Endothelial cell (in vitro differentiated cells): Measurements from ENCODE around the gene TMIE. TPM values are rescaled to one million over a fixed set of nuclear protein-coding genes. Genes with fewer than 3 reads are reported as not detected.

Experiments
- DNase-seq: peaks from one replicate; pipeline ENCODE4 v3.0.0; 2021; ENCODE audit warnings: low spot score
- H3K27ac Mint-ChIP-seq: one replicate; pipeline ENCODE4 v1.8.0; 2021; ENCODE audit warnings: mixed read lengths, inconsistent platforms; ENCODE audit not compliant: unreplicated experiment
- H3K27me3 Mint-ChIP-seq: one replicate; pipeline ENCODE4 v1.8.0; 2021; ENCODE audit warnings: mild to moderate bottlenecking, moderate library complexity, mixed read lengths, inconsistent platforms; ENCODE audit not compliant: unreplicated experiment
- H3K36me3 Mint-ChIP-seq: one replicate; pipeline ENCODE4 v1.8.0; 2021; ENCODE audit warnings: mild to moderate bottlenecking, low read depth, mixed read lengths, inconsistent platforms; ENCODE audit not compliant: unreplicated experiment
- H3K4me1 Mint-ChIP-seq: one replicate; pipeline ENCODE4 v1.8.0; 2021; ENCODE audit warnings: mild to moderate bottlenecking, mixed read lengths, inconsistent platforms; ENCODE audit not compliant: unreplicated experiment
- H3K4me3 Mint-ChIP-seq: one replicate; pipeline ENCODE4 v1.8.0; 2021; ENCODE audit warnings: mild to moderate bottlenecking, mixed read lengths, inconsistent platforms; ENCODE audit not compliant: unreplicated experiment
- H3K9me3 Mint-ChIP-seq: one replicate; pipeline ENCODE4 v1.8.0; 2021; ENCODE audit warnings: mixed read lengths, inconsistent platforms; ENCODE audit not compliant: unreplicated experiment
- total RNA-seq: library from RNA; stranded (reverse); fragmentation: NEBNext Ultra II Directional; extraction: Animal tissue kit (Norgen Biotek cat#: 25700); gene quantifications from one replicate; pipeline ENCODE4 v1.2.1, GENCODE V29; 2021; ENCODE audit not compliant: unreplicated experiment
- TF ChIP-seq, protein P1 (sequence below): fragments of 200-600 bp; sonication (generic); IDR thresholded peaks from one replicate; pipeline ENCODE4 v1.5.0; 2021; ENCODE audit warnings: antibody characterized with exemption; ENCODE audit not compliant: unreplicated experiment

Gene TMIE
- total RNA-seq, 1 donor from 2014 or later, result 0.23 TPM

GRCh38 chr3:46719044-46719565, 17.9 kb downstream of the TMIE start:
- TF ChIP-seq, protein P1, sequence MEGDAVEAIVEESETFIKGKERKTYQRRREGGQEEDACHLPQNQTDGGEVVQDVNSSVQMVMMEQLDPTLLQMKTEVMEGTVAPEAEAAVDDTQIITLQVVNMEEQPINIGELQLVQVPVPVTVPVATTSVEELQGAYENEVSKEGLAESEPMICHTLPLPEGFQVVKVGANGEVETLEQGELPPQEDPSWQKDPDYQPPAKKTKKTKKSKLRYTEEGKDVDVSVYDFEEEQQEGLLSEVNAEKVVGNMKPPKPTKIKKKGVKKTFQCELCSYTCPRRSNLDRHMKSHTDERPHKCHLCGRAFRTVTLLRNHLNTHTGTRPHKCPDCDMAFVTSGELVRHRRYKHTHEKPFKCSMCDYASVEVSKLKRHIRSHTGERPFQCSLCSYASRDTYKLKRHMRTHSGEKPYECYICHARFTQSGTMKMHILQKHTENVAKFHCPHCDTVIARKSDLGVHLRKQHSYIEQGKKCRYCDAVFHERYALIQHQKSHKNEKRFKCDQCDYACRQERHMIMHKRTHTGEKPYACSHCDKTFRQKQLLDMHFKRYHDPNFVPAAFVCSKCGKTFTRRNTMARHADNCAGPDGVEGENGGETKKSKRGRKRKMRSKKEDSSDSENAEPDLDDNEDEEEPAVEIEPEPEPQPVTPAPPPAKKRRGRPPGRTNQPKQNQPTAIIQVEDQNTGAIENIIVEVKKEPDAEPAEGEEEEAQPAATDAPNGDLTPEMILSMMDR, result no peak
- Mint-ChIP-seq H3K27ac (no peak overlapping the region), H3K4me3 (no peak overlapping the region), H3K4me1 (no peaks in the 10 kb centered on the region), H3K36me3 (no peaks in the 10 kb centered on the region), H3K27me3 (peaks cover 8% of the 10 kb centered on the region), H3K9me3 (no peaks in the 10 kb centered on the region)
- DNase-seq, result no peak

GRCh38 chr3:46719735-46720271, 18.6 kb downstream of the TMIE start:
- Mint-ChIP-seq H3K36me3 (no peaks in the 10 kb centered on the region), H3K4me1 (no peaks in the 10 kb centered on the region), H3K27me3 (peaks cover 6% of the 10 kb centered on the region), H3K27ac (no peak overlapping the region), H3K4me3 (no peak overlapping the region), H3K9me3 (no peaks in the 10 kb centered on the region)
- TF ChIP-seq, protein P1, result no peak
- no peak for DNase-seq

DNA sequence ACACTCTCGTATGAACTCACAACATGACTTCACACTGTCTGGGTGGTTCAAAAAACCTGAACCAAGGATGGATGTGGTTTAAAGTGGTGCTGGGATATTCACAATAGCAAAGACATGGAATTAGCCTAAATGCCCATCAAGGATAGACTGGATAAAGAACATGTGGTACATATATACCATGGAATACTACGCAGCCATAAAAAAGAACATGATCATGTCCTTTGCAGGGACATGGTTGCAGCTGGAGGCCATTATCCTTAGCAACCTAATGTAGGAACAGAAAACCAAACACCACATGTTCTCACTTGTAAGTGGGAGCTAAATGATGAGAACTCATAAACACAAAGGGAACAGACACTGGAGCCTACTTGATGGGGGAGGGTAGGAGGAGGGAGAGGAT, 19.8 kb downstream of the TMIE start:
- no peak for DNase-seq
- no peak overlapping the region for H3K4me3 Mint-ChIP-seq
- TF ChIP-seq, protein P1, result no peak
- no peaks in the 10 kb centered on the region for H3K27me3 Mint-ChIP-seq
- no peaks in the 10 kb centered on the region for H3K36me3 Mint-ChIP-seq
- H3K27ac Mint-ChIP-seq, result no peak overlapping the region
- H3K4me1 Mint-ChIP-seq, result peaks cover 1% of the 10 kb centered on the region
- no peaks in the 10 kb centered on the region for H3K9me3 Mint-ChIP-seq

DNA sequence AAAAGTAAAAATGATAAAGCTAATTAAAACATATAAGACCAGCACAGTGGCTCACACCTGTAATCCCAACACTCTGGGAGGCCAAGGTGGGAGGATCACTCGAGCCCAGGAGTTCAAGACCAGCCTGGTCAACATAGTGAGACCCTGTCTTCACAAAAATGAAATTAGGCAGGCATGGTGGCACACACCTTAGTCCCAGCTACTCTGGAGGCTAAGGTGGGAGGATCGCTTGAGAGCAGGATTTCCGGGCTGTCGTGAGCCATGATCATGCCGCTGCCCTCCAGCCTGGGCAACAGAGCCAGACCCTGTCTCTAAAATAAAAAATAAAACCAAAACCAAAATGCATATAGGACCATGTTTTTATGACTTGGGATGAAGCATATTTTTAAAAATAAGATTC, 21.3 kb downstream of the TMIE start:
- Mint-ChIP-seq H3K4me1 (peaks cover 5% of the 10 kb centered on the region), H3K4me3 (no peak overlapping the region), H3K27me3 (no peaks in the 10 kb centered on the region), H3K27ac (no peak overlapping the region), H3K36me3 (no peaks in the 10 kb centered on the region), H3K9me3 (no peaks in the 10 kb centered on the region)
- no peak for DNase-seq
- TF ChIP-seq, protein P1, result no peak

DNA sequence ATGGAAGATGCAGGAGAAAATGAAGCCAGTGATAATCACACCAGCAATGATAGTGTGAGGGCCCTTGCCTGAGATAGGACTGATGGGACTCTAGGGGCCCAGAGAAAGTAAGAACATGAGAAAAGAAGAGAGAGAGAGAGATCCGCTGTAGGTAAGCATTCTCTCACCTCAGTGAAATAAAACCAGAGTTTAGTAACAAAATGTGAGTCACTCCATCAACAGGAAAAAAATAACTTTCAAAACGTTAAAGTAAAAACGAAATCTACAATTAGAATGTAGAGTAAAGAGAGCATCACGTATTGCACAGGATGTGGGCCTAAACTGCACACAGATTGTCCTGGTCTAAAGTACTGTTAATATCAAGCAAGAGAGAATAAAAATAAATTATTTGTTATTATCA, 23.2 kb downstream of the TMIE start:
- Mint-ChIP-seq H3K27me3 (no peaks in the 10 kb centered on the region), H3K4me1 (peaks cover 5% of the 10 kb centered on the region), H3K9me3 (no peaks in the 10 kb centered on the region), H3K36me3 (no peaks in the 10 kb centered on the region), H3K27ac (no peak overlapping the region), H3K4me3 (no peak overlapping the region)
- no peak for DNase-seq
- TF ChIP-seq, protein P1, result no peak
